ENCODE results near the gene LYSMD4.

- TF ChIP-seq CTCF (IDR thresholded peaks at IDR 0.05; ENCODE audit: borderline replicate concordance, extremely low read depth, low read length, poor library complexity, severe bottlenecking), result no peak
- TF ChIP-seq EZH2 (IDR thresholded peaks at IDR 0.05; ENCODE audit: borderline replicate concordance, low read depth, low read length, severe bottlenecking), result no peak
These were observed 40.4 kb downstream of the LYSMD4 start for GRCh38 chr15:99692825-99693224.
